ENCODE results near the gene FSTL4. TPM values are rescaled to one million over a fixed set of nuclear protein-coding genes. Genes with fewer than 3 reads are reported as not detected.

Gene FSTL4
- total and polyA plus RNA-seq, 2 of the 13 experiments (the other 11 are each of a cell fraction or from before 2014, with no cell fraction given): 2.1 to 3.0 TPM

DNA sequence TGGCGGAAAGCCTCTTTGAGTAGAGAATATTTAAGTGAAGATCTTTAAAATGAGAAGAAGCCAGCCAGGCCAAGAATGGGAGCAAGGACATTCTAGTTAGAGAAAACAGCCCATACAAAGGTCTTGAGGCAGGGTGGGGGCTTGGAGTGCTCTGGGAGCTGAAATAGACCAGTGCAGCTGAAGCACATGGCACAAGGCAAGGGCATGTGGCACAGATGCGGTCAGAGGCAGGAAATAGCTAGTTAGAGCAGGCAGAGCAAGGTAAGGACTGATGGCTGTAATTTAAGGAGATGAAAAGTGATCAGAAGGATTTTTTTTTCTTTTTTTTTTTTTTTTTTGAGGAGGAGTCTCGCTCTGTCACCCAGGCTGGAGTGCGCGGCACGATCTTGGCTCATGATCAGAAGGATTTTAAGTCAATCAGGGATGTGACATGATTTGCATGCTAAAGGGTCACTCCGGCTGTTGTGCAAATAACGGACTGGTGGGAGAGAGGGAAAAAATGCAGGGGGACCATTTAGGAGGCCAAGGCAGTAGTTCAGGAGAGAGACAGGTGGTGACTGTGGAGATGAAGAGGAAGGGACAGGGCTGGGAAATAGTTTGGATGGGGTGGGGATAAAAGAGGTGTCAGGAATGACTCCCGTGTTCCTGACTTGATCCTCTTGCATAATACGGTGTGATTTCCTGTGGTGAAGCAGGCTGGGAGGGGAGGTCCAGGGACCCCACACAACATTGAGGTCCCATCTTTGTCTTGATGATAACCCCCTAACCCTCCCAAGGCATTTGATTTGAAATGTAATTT lies 352.9 kb downstream of the FSTL4 start:
- ATAC-seq: no peak

DNA sequence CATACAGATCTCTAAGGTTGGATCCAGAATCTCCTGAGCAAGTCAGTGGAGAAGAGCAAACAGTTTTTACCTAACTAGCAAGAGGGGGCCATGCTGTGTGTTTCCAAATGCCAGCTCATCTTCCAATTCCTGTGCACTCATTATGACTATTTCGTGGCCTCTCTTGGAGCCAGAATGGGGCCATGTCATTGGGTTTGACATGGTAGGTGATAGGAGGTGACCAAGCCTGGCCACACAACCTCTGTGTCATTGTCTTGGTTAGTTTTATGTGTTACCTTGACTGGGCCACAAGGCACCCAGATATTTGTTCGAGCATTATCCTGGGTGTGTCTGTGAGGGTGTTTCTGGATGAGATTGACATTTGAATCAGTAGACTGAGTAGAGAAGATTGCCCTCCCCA lies 354.4 kb downstream of the FSTL4 start:
- ATAC-seq: no peak
- Histone ChIP-seq H3K36me3 (replicated peaks in 1 of 2; ENCODE audit: control insufficient read depth in 1 of 2, insufficient read depth in 2 of 2, low read length in 2 of 2) (no peaks in the 10 kb centered on the region), H3K79me2 (ENCODE audit: insufficient read depth, low read length) (no peaks in the 10 kb centered on the region), H2AFZ (ENCODE audit: low read length) (no peak overlapping the region), H3K27ac (ENCODE audit: extremely low read length, insufficient read depth, low read length) (no peak overlapping the region), H3K4me3 (replicated peaks in 1 of 3; ENCODE audit: insufficient read depth in 1 of 3, low read depth in 2 of 3, low read length in 3 of 3) (no peak overlapping the region), H3K9me3 (ENCODE audit: low read length) (no peaks in the 10 kb centered on the region), H3K27me3 (ENCODE audit: control insufficient read depth in 1 of 2, insufficient read depth in 2 of 2, low read length in 2 of 2) (peaks cover 3 to 9% of the 10 kb centered on the region in 2 experiments; a peak in 2 of 5 replicates), H4K20me1 (ENCODE audit: insufficient read depth, low read length) (no peaks in the 10 kb centered on the region), H3K4me2 (ENCODE audit: low read depth, low read length) (no peak overlapping the region), H3K9ac (ENCODE audit: insufficient read depth, low read depth, low read length) (no peak overlapping the region), H3K4me1 (ENCODE audit: insufficient read depth, low read length) (peaks cover 15% of the 10 kb centered on the region)
- no peak for DNase-seq (ENCODE audit: low spot score)
- no TSS peak for BruUV-seq (replicated peaks)
- CTCF ChIA-PET (ENCODE audit: low intra/inter-chr PET ratio, low total read pairs): no interaction called here
- in situ Hi-C loops (cut with HindIII; ENCODE audit: extremely low pct_ligation_motif_present, low pct_unique_long_range_greater_than_20kb) (no loop called here), intact Hi-C loops (cut with micrococcal nuclease; ENCODE audit: unreplicated experiment) (no loop called here)
- POLR2A ChIA-PET: no interaction called here
- WGBS (ENCODE audit: low lambda C conversion rate): 0% methylated on average over 2 of the region's 2 CpGs
- FAIRE-seq: no peak
- TF ChIP-seq HNRNPH1 (optimal IDR thresholded peaks at IDR 0.05; ENCODE audit: low read depth, low read length) (no peak), ZNF790 (CRISPR knock-in tag; IDR thresholded peaks at IDR 0.05; ENCODE audit: borderline replicate concordance) (no peak), SNRNP70 (IDR thresholded peaks at IDR 0.05; ENCODE audit: low read depth, low read length) (no peak), ZNF335 (CRISPR knock-in tag; IDR thresholded peaks at IDR 0.05) (no peak), NRL (CRISPR knock-in tag; IDR thresholded peaks at IDR 0.05; ENCODE audit: borderline replicate concordance) (no peak), HMGXB3 (CRISPR knock-in tag; IDR thresholded peaks at IDR 0.05; ENCODE audit: borderline replicate concordance) (no peak)

More for the DNA sequence above, 352.9 kb downstream of the FSTL4 start:
- no peak overlapping the region for H3K9ac ChIP-seq (ENCODE audit: insufficient read depth, low read depth, low read length)
- ChIA-PET CTCF (ENCODE audit: low intra/inter-chr PET ratio, low total read pairs) (no interaction called here), POLR2A (no interaction called here)
- TF ChIP-seq GTF3A (CRISPR knock-in tag; conservative IDR thresholded peaks at IDR 0.05) (no peak), MNT (IDR thresholded peaks at IDR 0.05) (peak; percentile 88), ETV5 (CRISPR knock-in tag; IDR thresholded peaks at IDR 0.05; ENCODE audit: borderline replicate concordance) (no peak), ZZZ3 (CRISPR knock-in tag; IDR thresholded peaks at IDR 0.05; ENCODE audit: borderline replicate concordance) (no peak)
- H3K4me1 ChIP-seq (ENCODE audit: insufficient read depth, low read length): peaks cover 15% of the 10 kb centered on the region
- peaks cover 3 to 18% of the 10 kb centered on the region in 2 experiments; a peak in 3 of 5 replicates for H3K27me3 ChIP-seq (ENCODE audit: control insufficient read depth in 1 of 2, insufficient read depth in 2 of 2, low read length in 2 of 2)
- H4K20me1 ChIP-seq (ENCODE audit: insufficient read depth, low read length): no peaks in the 10 kb centered on the region
- no peak overlapping the region for H3K4me2 ChIP-seq (ENCODE audit: low read depth, low read length)
- BruUV-seq (replicated peaks): no TSS peak
- H3K9me3 ChIP-seq (ENCODE audit: low read length): no peaks in the 10 kb centered on the region
- no peak overlapping the region for H3K27ac ChIP-seq (ENCODE audit: extremely low read length, insufficient read depth, low read length)
- no peak overlapping the region for H3K4me3 ChIP-seq (replicated peaks in 1 of 3; ENCODE audit: insufficient read depth in 1 of 3, low read depth in 2 of 3, low read length in 3 of 3)
- DNase-seq (ENCODE audit: low spot score) (no peak), FAIRE-seq (no peak)
- no peak overlapping the region for H2AFZ ChIP-seq (ENCODE audit: low read length)
- 33% methylated on average over 10 of the region's 10 CpGs for WGBS (ENCODE audit: low lambda C conversion rate)
- intact Hi-C loops (cut with micrococcal nuclease; ENCODE audit: unreplicated experiment) (no loop called here), in situ Hi-C loops (cut with HindIII; ENCODE audit: extremely low pct_ligation_motif_present, low pct_unique_long_range_greater_than_20kb) (no loop called here)
- H3K36me3 ChIP-seq (replicated peaks in 1 of 2; ENCODE audit: control insufficient read depth in 1 of 2, insufficient read depth in 2 of 2, low read length in 2 of 2): no peaks in the 10 kb centered on the region
- no peaks in the 10 kb centered on the region for H3K79me2 ChIP-seq (ENCODE audit: insufficient read depth, low read length)

Data from HepG2 (cell line).